SU-DHL-6 (cell line): ENCODE data around the gene HSD11B2.

ENCODE experiments used
- CTCF ChIP-seq: fragments of 200-600 bp; sonication (generic); IDR thresholded peaks from one replicate; pipeline ENCODE4 v1.5.1; 2017; ENCODE audit warnings: antibody characterized with exemption, mild to moderate bottlenecking, low read length, moderate library complexity; ENCODE audit not compliant: insufficient read depth, poor library complexity, severe bottlenecking
- EZH2phosphoT487 ChIP-seq: fragments of 200-600 bp; sonication (generic), shearing (Covaris generic); conservative IDR thresholded peaks from 2 replicates; pipeline ENCODE4 v1.6.1; 2018; ENCODE audit warnings: mild to moderate bottlenecking, antibody characterized with exemption, low read length, moderate library complexity, mixed read lengths

- TF ChIP-seq CTCF: no peak
- TF ChIP-seq EZH2phosphoT487: no peak
Measured at GRCh38 chr16:67388191-67388590, 42.7 kb upstream of the HSD11B2 start.
